GM21515 (cell line): Measurements from ENCODE around the gene IGSF8.

Experiments
- ATAC-seq: cut with Tn5 transposase; IDR thresholded peaks from one replicate; pipeline ENCODE4 v1.9.1; 2021; ENCODE audit not compliant: unreplicated experiment

Gene IGSF8

GRCh38 chr1:160097911-160098851 lies at the start of gene IGSF8:
Gene IGSF8, minus strand, starts transcription at chr1:160098619. Its CDS starts 147 bp downstream, at chr1:160098472.
- ATAC-seq: peak; percentile 43

GRCh38 chr1:160148121-160148520 lies 49.7 kb upstream of the IGSF8 start:
- ATAC-seq: no peak

- ATAC-seq: no peak
Measured at GRCh38 chr1:160146107-160146506, 47.7 kb upstream of the IGSF8 start.

GRCh38 chr1:160144921-160145320 lies 46.5 kb upstream of the IGSF8 start:
- ATAC-seq: no peak

- no peak for ATAC-seq
Measured at GRCh38 chr1:160143695-160144094, 45.3 kb upstream of the IGSF8 start.

- no peak for ATAC-seq
Measured at GRCh38 chr1:160139840-160140239, 41.4 kb upstream of the IGSF8 start.

GRCh38 chr1:160137216-160137862 lies 38.9 kb upstream of the IGSF8 start:
- no peak for ATAC-seq

GRCh38 chr1:160136926-160137200 lies 38.4 kb upstream of the IGSF8 start:
- ATAC-seq: no peak

GRCh38 chr1:160136121-160136925 lies 37.9 kb upstream of the IGSF8 start:
- ATAC-seq: no peak

- no peak for ATAC-seq
Measured at GRCh38 chr1:160134791-160135572, 36.6 kb upstream of the IGSF8 start.

GRCh38 chr1:160133990-160134770 lies 35.8 kb upstream of the IGSF8 start:
- ATAC-seq: no peak

- no peak for ATAC-seq
Measured at GRCh38 chr1:160131803-160132565, 33.6 kb upstream of the IGSF8 start.

- ATAC-seq: no peak
Measured at GRCh38 chr1:160130939-160131338, 32.5 kb upstream of the IGSF8 start.

- ATAC-seq: no peak
Measured at GRCh38 chr1:160130486-160130885, 32.1 kb upstream of the IGSF8 start.

GRCh38 chr1:160129966-160130365 lies 31.5 kb upstream of the IGSF8 start:
- ATAC-seq: no peak

GRCh38 chr1:160129558-160129957 lies 31.1 kb upstream of the IGSF8 start:
- ATAC-seq: no peak

GRCh38 chr1:160129046-160129445 lies 30.6 kb upstream of the IGSF8 start:
- ATAC-seq: no peak

GRCh38 chr1:160128636-160129035 lies 30.2 kb upstream of the IGSF8 start:
- no peak for ATAC-seq

- ATAC-seq: no peak
Measured at GRCh38 chr1:160127865-160128523, 29.6 kb upstream of the IGSF8 start.
